Endothelial cell of umbilical vein (primary cell): Measurements from ENCODE around the gene SP1. TPM values are rescaled to one million over a fixed set of nuclear protein-coding genes. Genes with fewer than 3 reads are reported as not detected.

Experiments used
- BruUV-seq: library from RNA; stranded (reverse); fragments of 400-500 nt; replicated peaks from 2 replicates; lab custom pipeline; 2021; lab: Mats Ljungman, UMichigan
- CTCF ChIA-PET: fragments of 300-600, 350-600 bp; sonication (Branson Sonifier 250); formaldehyde crosslinking; loops from one replicate; lab custom pipeline; 2021; ENCODE audit warnings: antibody characterized with exemption, inconsistent platforms; lab: Charles Lee
- POLR2A ChIA-PET: fragments of 300-600, 350-600 bp; sonication (Branson Sonifier 250); formaldehyde crosslinking; loops from one replicate; lab custom pipeline; 2021; ENCODE audit warnings: antibody characterized with exemption, inconsistent platforms; lab: Charles Lee
- DNase-seq: peaks from one replicate; pipeline ENCODE4 v3.0.0-alpha.2; 2011; ENCODE audit warnings: low read depth, low spot score
- FAIRE-seq: peaks from 2 replicates; lab custom pipeline; 2011; peaks lifted over from hg19 to GRCh38; lab: Jason Lieb, UNC
- H2AFZ ChIP-seq: 2 replicates; pipeline ENCODE4 v1.6.0; 2012; ENCODE audit warnings: low read depth, low read length, control low read depth, inconsistent platforms
- H3K27ac ChIP-seq: 2 replicates; pipeline ENCODE4 v1.5.1; 2011; ENCODE audit warnings: low read depth, mild to moderate bottlenecking, control low read depth, low read length, moderate library complexity; ENCODE audit not compliant: insufficient read depth
- H3K27me3 ChIP-seq, 2 experiments: 2 replicates each; pipeline versions ENCODE4 v1.6.0 to v1.6.1; 2011; ENCODE audit warnings: low read length in 2 of 2, mixed read lengths in 1 of 2; ENCODE audit not compliant: control insufficient read depth in 2 of 2, insufficient read depth in 2 of 2
- H3K36me3 ChIP-seq, 2 experiments: 2 replicates in 1 of 2; 3 replicates in 1 of 2; pipeline ENCODE4 v1.5.1; 2011; ENCODE audit warnings: low read length in 2 of 2, mild to moderate bottlenecking in 1 of 2, moderate library complexity in 1 of 2; ENCODE audit not compliant: control insufficient read depth in 2 of 2, insufficient read depth in 2 of 2; ENCODE audit errors: extremely low read depth in 1 of 2
- H3K4me1 ChIP-seq: 3 replicates; pipeline ENCODE4 v1.5.1; 2011; ENCODE audit warnings: mild to moderate bottlenecking, low read length; ENCODE audit not compliant: control insufficient read depth, insufficient read depth; ENCODE audit errors: extremely low read depth
- H3K4me2 ChIP-seq: 2 replicates; pipeline ENCODE4 v1.6.1; 2011; ENCODE audit warnings: low read length, control low read depth, mixed read lengths; ENCODE audit not compliant: insufficient read depth
- H3K4me3 ChIP-seq, 3 experiments: fragments of 200-600 bp in 1 of 3; sonication (generic), shearing (Covaris generic) in 1 of 3; replicated peaks in 1 of 3; 2 replicates each; pipeline ENCODE4 v1.5.1; 2011 to 2016; ENCODE audit warnings: control low read depth in 3 of 3, low read length in 3 of 3, mild to moderate bottlenecking in 2 of 3, inconsistent platforms in 1 of 3, low read depth in 1 of 3, moderate library complexity in 1 of 3; ENCODE audit not compliant: insufficient read depth in 1 of 3
- H3K79me2 ChIP-seq: 2 replicates; pipeline ENCODE4 v1.6.0; 2012; ENCODE audit warnings: low read length, inconsistent platforms; ENCODE audit not compliant: control insufficient read depth, insufficient read depth
- H3K9ac ChIP-seq: replicated peaks from 2 replicates; pipeline ENCODE3; 2011; ENCODE audit warnings: low read length, control low read depth; ENCODE audit not compliant: insufficient read depth; ENCODE audit errors: extremely low read depth
- H3K9me1 ChIP-seq: replicated peaks from 3 replicates; pipeline ENCODE4 v1.6.0; 2011; ENCODE audit warnings: mild to moderate bottlenecking, low read length; ENCODE audit not compliant: control insufficient read depth, insufficient read depth; ENCODE audit errors: extremely low read depth
- H3K9me3 ChIP-seq: replicated peaks from 2 replicates; pipeline ENCODE4 v1.5.1; 2012; ENCODE audit warnings: low read length, inconsistent platforms; ENCODE audit not compliant: control insufficient read depth, insufficient read depth
- H4K20me1 ChIP-seq: replicated peaks from 2 replicates; pipeline ENCODE3; 2011; ENCODE audit warnings: mild to moderate bottlenecking, low read length; ENCODE audit not compliant: control insufficient read depth, insufficient read depth; ENCODE audit errors: extremely low read depth
- CTCF ChIP-seq, 2 donors: IDR thresholded peaks; 1 replicate in 1 of 2; 2 replicates in 1 of 2; pipeline ENCODE4 v1.5.1; 2011; ENCODE audit warnings: low read length in 2 of 2, mild to moderate bottlenecking in 2 of 2, moderate library complexity in 2 of 2, control low read depth in 1 of 2, inconsistent platforms in 1 of 2, low read depth in 1 of 2; ENCODE audit not compliant: insufficient read depth in 1 of 2; ENCODE audit errors: extremely low read depth in 1 of 2
- EZH2 ChIP-seq: IDR thresholded peaks from 2 replicates; pipeline ENCODE4 v1.6.1; 2012; ENCODE audit warnings: borderline replicate concordance, low read depth, mild to moderate bottlenecking, moderate library complexity, low read length, inconsistent platforms; ENCODE audit not compliant: severe bottlenecking
- FOS ChIP-seq: IDR thresholded peaks from 2 replicates; pipeline ENCODE4 v1.6.1; 2011; ENCODE audit warnings: mild to moderate bottlenecking, low read length, moderate library complexity, borderline replicate concordance; ENCODE audit not compliant: insufficient read depth
- GATA2 ChIP-seq: IDR thresholded peaks from 2 replicates; pipeline ENCODE4 v1.7.0; 2011; ENCODE audit warnings: low read depth, mild to moderate bottlenecking, moderate library complexity, mixed read lengths, low read length; ENCODE audit not compliant: insufficient read length, insufficient read depth
- JUN ChIP-seq: IDR thresholded peaks from 2 replicates; pipeline ENCODE4 v1.6.1; 2011; ENCODE audit warnings: borderline replicate concordance, low read depth; ENCODE audit not compliant: insufficient read length, insufficient read depth
- MAX ChIP-seq: IDR thresholded peaks from 2 replicates; pipeline ENCODE4 v1.6.1; 2011; ENCODE audit not compliant: insufficient read depth, insufficient read length
- MYC ChIP-seq: IDR thresholded peaks from one replicate; pipeline ENCODE4 v1.6.1; 2011; ENCODE audit warnings: mild to moderate bottlenecking, low read depth, low read length
- POLR2A ChIP-seq: IDR thresholded peaks from 2 replicates; pipeline ENCODE4 v1.6.1; 2012; ENCODE audit warnings: low read depth, mild to moderate bottlenecking, control low read depth, low read length
- POLR2AphosphoS5 ChIP-seq: IDR thresholded peaks from 2 replicates; pipeline ENCODE4 v1.6.1; 2012; ENCODE audit warnings: low read depth, mild to moderate bottlenecking, control low read depth, low read length, moderate library complexity; ENCODE audit not compliant: insufficient read depth
- dilution Hi-C: fragments of 300-500 bp; cut with MboI; formaldehyde crosslinking; loops from one replicate; pipeline ENCODE4 v1.15.0; 2019; ENCODE audit warnings: low sequenced_read_pairs; ENCODE audit not compliant: extremely low pct_ligation_motif_present
- intact Hi-C: fragments of 100-400 bp; cut with micrococcal nuclease; formaldehyde crosslinking; loops from one replicate; pipeline ENCODE4 v1.10.0; 2022
- polyA plus RNA-seq, 4 experiments: library from polyadenylated mRNA; depleted of rRNA in 3 of 4; stranded (reverse) in 3 of 4; unstranded in 1 of 4; fragments of >200 nt; gene quantifications; 2 replicates each; pipeline versions ENCODE4 v1.2.1 to v1.2.3, GENCODE V29; 2011 to 2012; ENCODE audit warnings: missing spikeins in 1 of 4
- total RNA-seq: library from RNA; stranded (reverse); gene quantifications from 2 replicates; pipeline ENCODE4 v1.2.3, GENCODE V29; 2021

Gene SP1
- total and polyA plus RNA-seq, 2 donors (not counting 3 experiments of a cell fraction or from before 2014, with no cell fraction given) = 34.8 to 56.3 TPM

- Histone ChIP-seq H3K4me2 (no peak overlapping the region), H3K27me3 (no peaks in the 10 kb centered on the region), H4K20me1 (no peaks in the 10 kb centered on the region), H3K4me3 (no peak overlapping the region), H2AFZ (no peak overlapping the region), H3K9me1 (no peaks in the 10 kb centered on the region), H3K4me1 (peaks cover 4% of the 10 kb centered on the region), H3K9ac (no peak overlapping the region), H3K36me3 (no peaks in the 10 kb centered on the region), H3K27ac (no peak overlapping the region), H3K9me3 (no peaks in the 10 kb centered on the region), H3K79me2 (no peaks in the 10 kb centered on the region)
- no peak for DNase-seq
- dilution Hi-C loops = no loop called here
- ChIA-PET CTCF (interaction anchor here (1.0 to 7.6 kb wide), 8 partner anchors 10 to 103 kb away, joined by 4 to 444 read pairs (median 4); partner anchors contain the start of genes AAAS and SP1), POLR2A (no interaction called here)
- intact Hi-C loops = no loop called here
- FAIRE-seq = no peak
- no TSS peak for BruUV-seq
- TF ChIP-seq POLR2AphosphoS5 (no peak), MYC (no peak), CTCF (IDR thresholded peaks at IDR 0.05; ENCODE audit: extremely low read depth in 1 of 2, insufficient read depth in 1 of 2, low read depth in 1 of 2, low read length in 2 of 2) (no peak), EZH2 (no peak), POLR2A (no peak), JUN (no peak), MAX (no peak), FOS (no peak), GATA2 (no peak)
Observed at GRCh38 chr12:53424626-53425514, 44.9 kb downstream of the SP1 start.
